T47D (cell line): ENCODE data around the gene ME2.
A peak's percentile ranks its signal among the peaks of the same experiment; 100 is the strongest.
"Not testable (repeated sequence)": the region's sequence is repeated elsewhere in the genome, so short reads cannot be mapped to it uniquely, and the experiment has no call there.

ENCODE experiments used
- DNase-seq, 2 experiments: peaks; one replicate each; pipeline versions ENCODE4 v3.0.0 to v3.0.0-alpha.2; 2011 to 2012; ENCODE audit warnings: low read depth in 1 of 2, low spot score in 1 of 2
- JUND ChIP-seq: IDR thresholded peaks from 2 replicates; pipeline ENCODE4 v1.6.1; 2012; ENCODE audit warnings: low read depth
- in situ Hi-C: cut with HindIII; loops from 2 replicates; pipeline ENCODE4 v1.10.0; 2016; ENCODE audit warnings: low sequenced_read_pairs, low pct_unique_long_range_greater_than_20kb

ME2 gene

GRCh38 chr18:50977037-50977760 is 98.3 kb downstream of the ME2 start:
- DNase-seq, result no peak
- in situ Hi-C loops, result no loop called here
- TF ChIP-seq JUND, result no peak

- in situ Hi-C loops, result no loop called here
- peak in 1 of 2 experiments; percentile 14 for DNase-seq
- TF ChIP-seq JUND, result no peak
Measured at GRCh38 chr18:50981381-50981780, 102.5 kb downstream of the ME2 start.

GRCh38 chr18:50982086-50982801 is 103.3 kb downstream of the ME2 start:
- in situ Hi-C loops, result no loop called here

GRCh38 chr18:50982802-50983179 is 103.9 kb downstream of the ME2 start:
- in situ Hi-C loops, result no loop called here
- no peak for TF ChIP-seq JUND
- DNase-seq, result no peak

More at GRCh38 chr18:50982086-50982801, 103.3 kb downstream of the ME2 start:
- peak in 1 of 2 experiments; percentile 61 for DNase-seq
- no peak for TF ChIP-seq JUND

GRCh38 chr18:50986360-50987087 is 107.6 kb downstream of the ME2 start:
- in situ Hi-C loops, result no loop called here
- no peak for TF ChIP-seq JUND
- no peak for DNase-seq

GRCh38 chr18:50987261-50987660 is 108.3 kb downstream of the ME2 start:
- in situ Hi-C loops, result no loop called here
- no peak for TF ChIP-seq JUND
- no peak for DNase-seq

GRCh38 chr18:50989711-50990110 is 110.8 kb downstream of the ME2 start:
- in situ Hi-C loops, result no loop called here
- no peak for DNase-seq
- TF ChIP-seq JUND, result no peak

GRCh38 chr18:50992351-50992762 is 113.4 kb downstream of the ME2 start:
- no peak for TF ChIP-seq JUND
- no peak for DNase-seq
- in situ Hi-C loops, result no loop called here

- in situ Hi-C loops, result no loop called here
- no peak for DNase-seq
- TF ChIP-seq JUND, result no peak
Measured at GRCh38 chr18:50994031-50994430, 115.1 kb downstream of the ME2 start.

GRCh38 chr18:51003174-51003573 is 124.3 kb downstream of the ME2 start:
- DNase-seq, in situ Hi-C loops: not testable (repeated sequence)
